ENCODE results near the gene HSF2.

The HSF2 gene

GRCh38 chr6:122399348-122400120, at the start of gene HSF2:
TSS of gene HSF2 (plus strand) at chr6:122399652. CDS start at chr6:122399738, 86 bp downstream.
- H3K4me3 ChIP-seq (ENCODE audit: low read depth, low read length) = peak within 1 kb of the TSS; percentile 86
- peak; percentile 17 for TF ChIP-seq CTCF (IDR thresholded peaks at IDR 0.05; ENCODE audit: insufficient read depth, low read depth, low read length, missing control alignments)
- peak; percentile 98 for DNase-seq (ENCODE audit: low read depth)

- DNase-seq (ENCODE audit: low read depth) = no peak
- no peak for TF ChIP-seq CTCF (IDR thresholded peaks at IDR 0.05; ENCODE audit: insufficient read depth, low read depth, low read length, missing control alignments)
- no peak overlapping the region for H3K4me3 ChIP-seq (ENCODE audit: low read depth, low read length)
Measured at GRCh38 chr6:122352981-122353664, 46.3 kb upstream of the HSF2 start.

GRCh38 chr6:122360809-122361208, 38.6 kb upstream of the HSF2 start:
- DNase-seq (ENCODE audit: low read depth) = no peak
- no peak for TF ChIP-seq CTCF (IDR thresholded peaks at IDR 0.05; ENCODE audit: insufficient read depth, low read depth, low read length, missing control alignments)
- H3K4me3 ChIP-seq (ENCODE audit: low read depth, low read length) = no peak overlapping the region

GRCh38 chr6:122361314-122361979, 38.0 kb upstream of the HSF2 start:
- DNase-seq (ENCODE audit: low read depth) = no peak
- TF ChIP-seq CTCF (IDR thresholded peaks at IDR 0.05; ENCODE audit: insufficient read depth, low read depth, low read length, missing control alignments) = no peak
- no peak overlapping the region for H3K4me3 ChIP-seq (ENCODE audit: low read depth, low read length)

GRCh38 chr6:122363769-122364483, 35.5 kb upstream of the HSF2 start:
- no peak for DNase-seq (ENCODE audit: low read depth)
- H3K4me3 ChIP-seq (ENCODE audit: low read depth, low read length) = no peak overlapping the region
- no peak for TF ChIP-seq CTCF (IDR thresholded peaks at IDR 0.05; ENCODE audit: insufficient read depth, low read depth, low read length, missing control alignments)

- no peak overlapping the region for H3K4me3 ChIP-seq (ENCODE audit: low read depth, low read length)
- TF ChIP-seq CTCF (IDR thresholded peaks at IDR 0.05; ENCODE audit: insufficient read depth, low read depth, low read length, missing control alignments) = no peak
- DNase-seq (ENCODE audit: low read depth) = no peak
Measured at GRCh38 chr6:122365775-122366403, 33.6 kb upstream of the HSF2 start.

Data from GM12865 (cell line).